Ovary (tissue), 3 donors: ENCODE data around the gene BORCS5.

Experiments
- EP300 ChIP-seq: sonication (generic); formaldehyde crosslinking; IDR thresholded peaks from one replicate; pipeline ENCODE4 v1.6.1; 2017; ENCODE audit warnings: antibody characterized with exemption
- POLR2A ChIP-seq: fragments of 450-650 bp; IDR thresholded peaks from one replicate; pipeline ENCODE4 v1.6.1; 2017; ENCODE audit warnings: antibody characterized with exemption, mild to moderate bottlenecking, moderate library complexity
- TF ChIP-seq, protein P1 (sequence below), 3 donors: fragments of 450-650 bp in 2 of 3; fragments of 200-600 bp in 1 of 3; IDR thresholded peaks; one replicate each; pipeline versions ENCODE4 v1.5.1 to v1.8.0; 2016 to 2022; ENCODE audit warnings: antibody characterized with exemption in 3 of 3, mild to moderate bottlenecking in 1 of 3
- donor health status: DM: no; HTN: no; CAD: no.

DNA sequence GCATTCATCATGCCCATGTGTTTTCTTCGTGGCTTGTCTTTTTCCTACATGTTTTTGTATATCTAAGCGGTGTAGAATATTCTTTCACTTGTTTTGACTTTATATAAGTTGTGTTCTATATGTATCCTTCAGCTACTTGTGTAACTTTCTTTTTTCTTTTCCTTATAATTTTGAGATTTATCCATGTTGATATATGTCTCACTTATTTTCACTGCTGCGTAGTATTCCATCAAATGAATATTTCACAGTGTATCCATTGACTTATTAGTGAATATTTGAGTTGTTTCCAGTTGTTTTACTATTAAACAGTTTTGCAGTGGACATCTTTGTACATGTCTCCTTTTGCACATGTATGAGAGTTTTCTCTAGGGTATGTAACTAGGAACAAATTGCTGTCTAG is 43.9 kb downstream of the BORCS5 start:
- no peak for TF ChIP-seq POLR2A
- TF ChIP-seq, protein P1, sequence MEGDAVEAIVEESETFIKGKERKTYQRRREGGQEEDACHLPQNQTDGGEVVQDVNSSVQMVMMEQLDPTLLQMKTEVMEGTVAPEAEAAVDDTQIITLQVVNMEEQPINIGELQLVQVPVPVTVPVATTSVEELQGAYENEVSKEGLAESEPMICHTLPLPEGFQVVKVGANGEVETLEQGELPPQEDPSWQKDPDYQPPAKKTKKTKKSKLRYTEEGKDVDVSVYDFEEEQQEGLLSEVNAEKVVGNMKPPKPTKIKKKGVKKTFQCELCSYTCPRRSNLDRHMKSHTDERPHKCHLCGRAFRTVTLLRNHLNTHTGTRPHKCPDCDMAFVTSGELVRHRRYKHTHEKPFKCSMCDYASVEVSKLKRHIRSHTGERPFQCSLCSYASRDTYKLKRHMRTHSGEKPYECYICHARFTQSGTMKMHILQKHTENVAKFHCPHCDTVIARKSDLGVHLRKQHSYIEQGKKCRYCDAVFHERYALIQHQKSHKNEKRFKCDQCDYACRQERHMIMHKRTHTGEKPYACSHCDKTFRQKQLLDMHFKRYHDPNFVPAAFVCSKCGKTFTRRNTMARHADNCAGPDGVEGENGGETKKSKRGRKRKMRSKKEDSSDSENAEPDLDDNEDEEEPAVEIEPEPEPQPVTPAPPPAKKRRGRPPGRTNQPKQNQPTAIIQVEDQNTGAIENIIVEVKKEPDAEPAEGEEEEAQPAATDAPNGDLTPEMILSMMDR (IDR thresholded peaks at IDR 0.05): no peak
- TF ChIP-seq EP300: no peak
